Measurements from ENCODE around the gene SFXN5.

SFXN5 gene

GRCh38 chr2:72994282-72994990 lies 77.1 kb downstream of the SFXN5 start:
- peaks cover 0 to 7% (median 0%) of the 10 kb centered on the region in 5 donors for H3K4me1 ChIP-seq (ENCODE audit: control insufficient read depth in 5 of 5, insufficient read depth in 5 of 5, low read length in 5 of 5)
- peaks cover 0 to 11% (median 4%) of the 10 kb centered on the region in 5 donors for H3K36me3 ChIP-seq (ENCODE audit: control insufficient read depth in 5 of 5, insufficient read depth in 5 of 5, low read length in 5 of 5)
- no peak overlapping the region for H3K27ac ChIP-seq (ENCODE audit: low read depth, low read length)
- no peaks in the 10 kb centered on the region for H3K9me3 ChIP-seq (ENCODE audit: control insufficient read depth in 5 of 5, low read length in 5 of 5)
- H3K9ac ChIP-seq (ENCODE audit: low read length in 5 of 5) = no peak overlapping the region
- H3K4me3 ChIP-seq (ENCODE audit: low read depth in 1 of 5, low read length in 5 of 5) = no peak overlapping the region
- no peaks in the 10 kb centered on the region for H3K27me3 ChIP-seq (ENCODE audit: control insufficient read depth in 5 of 5, insufficient read depth in 4 of 5, low read length in 5 of 5)

GRCh38 chr2:72993933-72994280 lies 77.6 kb downstream of the SFXN5 start:
- Histone ChIP-seq H3K9me3 (ENCODE audit: control insufficient read depth in 5 of 5, low read length in 5 of 5) (no peaks in the 10 kb centered on the region), H3K27ac (ENCODE audit: low read depth, low read length) (no peak overlapping the region), H3K4me1 (ENCODE audit: control insufficient read depth in 5 of 5, insufficient read depth in 5 of 5, low read length in 5 of 5) (peaks cover 0 to 7% (median 0%) of the 10 kb centered on the region in 5 donors), H3K9ac (ENCODE audit: low read length in 5 of 5) (no peak overlapping the region), H3K36me3 (ENCODE audit: control insufficient read depth in 5 of 5, insufficient read depth in 5 of 5, low read length in 5 of 5) (peaks cover 0 to 8% (median 4%) of the 10 kb centered on the region in 5 donors), H3K27me3 (ENCODE audit: control insufficient read depth in 5 of 5, insufficient read depth in 4 of 5, low read length in 5 of 5) (no peaks in the 10 kb centered on the region), H3K4me3 (ENCODE audit: low read depth in 1 of 5, low read length in 5 of 5) (no peak overlapping the region)

- Histone ChIP-seq H3K4me3 (ENCODE audit: low read depth in 1 of 5, low read length in 5 of 5) (no peak overlapping the region), H3K36me3 (ENCODE audit: control insufficient read depth in 5 of 5, insufficient read depth in 5 of 5, low read length in 5 of 5) (peaks cover 0 to 12% (median 2%) of the 10 kb centered on the region in 5 donors), H3K9ac (ENCODE audit: low read length in 5 of 5) (no peak overlapping the region), H3K27ac (ENCODE audit: low read depth, low read length) (no peak overlapping the region), H3K27me3 (ENCODE audit: control insufficient read depth in 5 of 5, insufficient read depth in 4 of 5, low read length in 5 of 5) (no peaks in the 10 kb centered on the region), H3K9me3 (ENCODE audit: control insufficient read depth in 5 of 5, low read length in 5 of 5) (no peaks in the 10 kb centered on the region), H3K4me1 (ENCODE audit: control insufficient read depth in 5 of 5, insufficient read depth in 5 of 5, low read length in 5 of 5) (peaks cover 0 to 7% (median 0%) of the 10 kb centered on the region in 5 donors)
Measured at GRCh38 chr2:72993147-72993932, 78.2 kb downstream of the SFXN5 start.

- H3K36me3 ChIP-seq (ENCODE audit: control insufficient read depth in 5 of 5, insufficient read depth in 5 of 5, low read length in 5 of 5) = peaks cover 0 to 18% (median 2%) of the 10 kb centered on the region in 5 donors
- H3K4me1 ChIP-seq (ENCODE audit: control insufficient read depth in 5 of 5, insufficient read depth in 5 of 5, low read length in 5 of 5) = peaks cover 0 to 7% (median 0%) of the 10 kb centered on the region in 5 donors
- no peaks in the 10 kb centered on the region for H3K9me3 ChIP-seq (ENCODE audit: control insufficient read depth in 5 of 5, low read length in 5 of 5)
- no peak overlapping the region for H3K27ac ChIP-seq (ENCODE audit: low read depth, low read length)
- H3K4me3 ChIP-seq (ENCODE audit: low read depth in 1 of 5, low read length in 5 of 5) = no peak overlapping the region
- no peaks in the 10 kb centered on the region for H3K27me3 ChIP-seq (ENCODE audit: control insufficient read depth in 5 of 5, insufficient read depth in 4 of 5, low read length in 5 of 5)
- no peak overlapping the region for H3K9ac ChIP-seq (ENCODE audit: low read length in 5 of 5)
Measured at GRCh38 chr2:72992734-72993102, 78.8 kb downstream of the SFXN5 start.

GRCh38 chr2:72991980-72992733 lies 79.4 kb downstream of the SFXN5 start:
- Histone ChIP-seq H3K4me3 (ENCODE audit: low read depth in 1 of 5, low read length in 5 of 5) (no peak overlapping the region), H3K27ac (ENCODE audit: low read depth, low read length) (no peak overlapping the region), H3K9ac (ENCODE audit: low read length in 5 of 5) (no peak overlapping the region), H3K27me3 (ENCODE audit: control insufficient read depth in 5 of 5, insufficient read depth in 4 of 5, low read length in 5 of 5) (no peaks in the 10 kb centered on the region), H3K9me3 (ENCODE audit: control insufficient read depth in 5 of 5, low read length in 5 of 5) (no peaks in the 10 kb centered on the region), H3K36me3 (ENCODE audit: control insufficient read depth in 5 of 5, insufficient read depth in 5 of 5, low read length in 5 of 5) (peaks cover 0 to 19% (median 3%) of the 10 kb centered on the region in 5 donors), H3K4me1 (ENCODE audit: control insufficient read depth in 5 of 5, insufficient read depth in 5 of 5, low read length in 5 of 5) (peaks cover 0 to 7% (median 0%) of the 10 kb centered on the region in 5 donors)

- no peak overlapping the region for H3K9ac ChIP-seq (ENCODE audit: low read length in 5 of 5)
- no peak overlapping the region for H3K27ac ChIP-seq (ENCODE audit: low read depth, low read length)
- no peak overlapping the region for H3K4me3 ChIP-seq (ENCODE audit: low read depth in 1 of 5, low read length in 5 of 5)
- peaks cover 0 to 19% (median 3%) of the 10 kb centered on the region in 5 donors for H3K36me3 ChIP-seq (ENCODE audit: control insufficient read depth in 5 of 5, insufficient read depth in 5 of 5, low read length in 5 of 5)
- no peaks in the 10 kb centered on the region for H3K9me3 ChIP-seq (ENCODE audit: control insufficient read depth in 5 of 5, low read length in 5 of 5)
- H3K27me3 ChIP-seq (ENCODE audit: control insufficient read depth in 5 of 5, insufficient read depth in 4 of 5, low read length in 5 of 5) = no peaks in the 10 kb centered on the region
- H3K4me1 ChIP-seq (ENCODE audit: control insufficient read depth in 5 of 5, insufficient read depth in 5 of 5, low read length in 5 of 5) = peaks cover 0 to 7% (median 0%) of the 10 kb centered on the region in 5 donors
Measured at GRCh38 chr2:72991439-72991725, 80.1 kb downstream of the SFXN5 start.

GRCh38 chr2:72990695-72991438 lies 80.6 kb downstream of the SFXN5 start:
- Histone ChIP-seq H3K9me3 (ENCODE audit: control insufficient read depth in 5 of 5, low read length in 5 of 5) (no peaks in the 10 kb centered on the region), H3K27me3 (ENCODE audit: control insufficient read depth in 5 of 5, insufficient read depth in 4 of 5, low read length in 5 of 5) (no peaks in the 10 kb centered on the region), H3K4me1 (ENCODE audit: control insufficient read depth in 5 of 5, insufficient read depth in 5 of 5, low read length in 5 of 5) (peaks cover 0 to 7% (median 0%) of the 10 kb centered on the region in 5 donors), H3K27ac (ENCODE audit: low read depth, low read length) (no peak overlapping the region), H3K9ac (ENCODE audit: low read length in 5 of 5) (no peak overlapping the region), H3K4me3 (ENCODE audit: low read depth in 1 of 5, low read length in 5 of 5) (no peak overlapping the region), H3K36me3 (ENCODE audit: control insufficient read depth in 5 of 5, insufficient read depth in 5 of 5, low read length in 5 of 5) (peaks cover 0 to 24% (median 3%) of the 10 kb centered on the region in 5 donors)

GRCh38 chr2:72989770-72990556 lies 81.5 kb downstream of the SFXN5 start:
- Histone ChIP-seq H3K9ac (ENCODE audit: low read length in 5 of 5) (no peak overlapping the region), H3K4me3 (ENCODE audit: low read depth in 1 of 5, low read length in 5 of 5) (no peak overlapping the region), H3K27me3 (ENCODE audit: control insufficient read depth in 5 of 5, insufficient read depth in 4 of 5, low read length in 5 of 5) (no peaks in the 10 kb centered on the region), H3K36me3 (ENCODE audit: control insufficient read depth in 5 of 5, insufficient read depth in 5 of 5, low read length in 5 of 5) (peaks cover 0 to 24% (median 3%) of the 10 kb centered on the region in 5 donors), H3K9me3 (ENCODE audit: control insufficient read depth in 5 of 5, low read length in 5 of 5) (no peaks in the 10 kb centered on the region), H3K27ac (ENCODE audit: low read depth, low read length) (no peak overlapping the region), H3K4me1 (ENCODE audit: control insufficient read depth in 5 of 5, insufficient read depth in 5 of 5, low read length in 5 of 5) (peaks cover 0 to 10% (median 0%) of the 10 kb centered on the region in 5 donors)

- Histone ChIP-seq H3K9ac (ENCODE audit: low read length in 5 of 5) (no peak overlapping the region), H3K4me1 (ENCODE audit: control insufficient read depth in 5 of 5, insufficient read depth in 5 of 5, low read length in 5 of 5) (peaks cover 2 to 22% (median 11%) of the 10 kb centered on the region in 5 donors), H3K36me3 (ENCODE audit: control insufficient read depth in 5 of 5, insufficient read depth in 5 of 5, low read length in 5 of 5) (peaks cover 0 to 20% (median 3%) of the 10 kb centered on the region in 5 donors), H3K27ac (ENCODE audit: low read depth, low read length) (no peak overlapping the region), H3K4me3 (ENCODE audit: low read depth in 1 of 5, low read length in 5 of 5) (no peak overlapping the region), H3K9me3 (ENCODE audit: control insufficient read depth in 5 of 5, low read length in 5 of 5) (no peaks in the 10 kb centered on the region), H3K27me3 (ENCODE audit: control insufficient read depth in 5 of 5, insufficient read depth in 4 of 5, low read length in 5 of 5) (no peaks in the 10 kb centered on the region)
Measured at GRCh38 chr2:72988726-72989273, 82.7 kb downstream of the SFXN5 start.
